Caco-2 (cell line): ENCODE data around the gene THUMPD2. TPM values are rescaled to one million over a fixed set of nuclear protein-coding genes. Genes with fewer than 3 reads are reported as not detected.

Experiments used
- Bru-seq: library from RNA; stranded (reverse); fragments of 400-500 nt; gene quantifications from one replicate; lab custom pipeline; 2021; lab: Mats Ljungman, UMichigan
- BruChase-seq, 2 experiments: library from RNA; stranded (reverse); fragments of 400-500 nt; gene quantifications; one replicate each; lab custom pipeline; 2021; lab: Mats Ljungman, UMichigan
- BruUV-seq: library from RNA; stranded (reverse); fragments of 400-500 nt; replicated peaks from 2 replicates; lab custom pipeline; 2021; lab: Mats Ljungman, UMichigan
- CTCF ChIA-PET: fragments of 300-600 bp; sonication (Branson Sonifier 250); formaldehyde crosslinking; loops from one replicate; lab custom pipeline; 2022; ENCODE audit warnings: antibody characterized with exemption; lab: Charles Lee
- POLR2A ChIA-PET: fragments of 300-600 bp; sonication (Branson Sonifier 250); formaldehyde crosslinking; loops from one replicate; lab custom pipeline; 2022; ENCODE audit warnings: antibody characterized with exemption; lab: Charles Lee
- DNase-seq, 2 experiments: peaks; one replicate each; pipeline versions ENCODE4 v3.0.0 to v3.0.0-alpha.2; 2020 to 2022
- H3K27me3 ChIP-seq: replicated peaks from 2 replicates; pipeline ENCODE4 v1.6.0; 2011; ENCODE audit warnings: low read length; ENCODE audit not compliant: control insufficient read depth, insufficient read depth
- H3K36me3 ChIP-seq: 2 replicates; pipeline ENCODE4 v1.5.1; 2011; ENCODE audit warnings: low read length; ENCODE audit not compliant: control insufficient read depth, insufficient read depth
- H3K4me1 ChIP-seq: fragments of 250-450 bp; sonication (Bioruptor Pico); 2 replicates; pipeline ENCODE4 v1.5.1; 2020; ENCODE audit warnings: mild to moderate bottlenecking
- H3K4me3 ChIP-seq: 2 replicates; pipeline ENCODE4 v1.5.1; 2011; ENCODE audit warnings: low read depth, mild to moderate bottlenecking, control low read depth, low read length
- H3K9me3 ChIP-seq: fragments of 250-450 bp; sonication (Bioruptor Pico); 2 replicates; pipeline ENCODE4 v1.5.1; 2020; ENCODE audit warnings: mild to moderate bottlenecking, moderate library complexity
- H3K27ac Mint-ChIP-seq: one replicate; pipeline ENCODE4 v1.8.0; 2022; ENCODE audit warnings: mixed read lengths; ENCODE audit not compliant: unreplicated experiment
- H3K27me3 Mint-ChIP-seq: one replicate; pipeline ENCODE4 v1.8.0; 2022; ENCODE audit warnings: mixed read lengths; ENCODE audit not compliant: insufficient read depth, unreplicated experiment
- H3K36me3 Mint-ChIP-seq: one replicate; pipeline ENCODE4 v1.8.0; 2022; ENCODE audit warnings: mild to moderate bottlenecking, mixed read lengths; ENCODE audit not compliant: insufficient read depth, unreplicated experiment
- H3K4me1 Mint-ChIP-seq: one replicate; pipeline ENCODE4 v1.8.0; 2022; ENCODE audit warnings: low read depth, mixed read lengths; ENCODE audit not compliant: unreplicated experiment
- H3K4me3 Mint-ChIP-seq: one replicate; pipeline ENCODE4 v1.8.0; 2022; ENCODE audit warnings: mild to moderate bottlenecking, moderate library complexity, mixed read lengths; ENCODE audit not compliant: unreplicated experiment
- H3K9me3 Mint-ChIP-seq: one replicate; pipeline ENCODE4 v1.8.0; 2022; ENCODE audit warnings: mixed read lengths; ENCODE audit not compliant: unreplicated experiment
- intact Hi-C: fragments of 100-400 bp; cut with micrococcal nuclease; formaldehyde crosslinking; loops from one replicate; pipeline ENCODE4 v1.10.0; 2022; ENCODE audit not compliant: unreplicated experiment
- long read RNA-seq: library from polyadenylated mRNA; stranded (forward); transcript quantifications from one replicate; pipeline ENCODE4 v2.0.0, GENCODE V29; 2022
- total RNA-seq: library from RNA; stranded (reverse); gene quantifications from 2 replicates; pipeline ENCODE4 v1.2.3, GENCODE V29; 2022
- TF ChIP-seq, protein P1 (sequence below), 2 experiments: fragments of 200-600 bp in 1 of 2; IDR thresholded peaks; 1 replicate in 1 of 2; 2 replicates in 1 of 2; pipeline versions ENCODE4 v1.5.1 to v1.8.0; 2011 to 2022; ENCODE audit warnings: antibody characterized with exemption in 1 of 2, control low read depth in 1 of 2, inconsistent platforms in 1 of 2, low read depth in 1 of 2, low read length in 1 of 2, mild to moderate bottlenecking in 1 of 2, moderate library complexity in 1 of 2; ENCODE audit not compliant: insufficient read depth in 1 of 2, severe bottlenecking in 1 of 2, unreplicated experiment in 1 of 2

The THUMPD2 gene
- 13.8 and 17.4 TPM in 2 replicates for total RNA-seq
- Bru-seq, nascent RNA: percentile 93 among the genes with signal in this experiment
- BruChase-seq, experiment 1, labeled RNA remaining after a 2-hour chase: percentile 78 among the genes with signal in this experiment
- BruChase-seq, experiment 2, labeled RNA remaining after a 6-hour chase: percentile 66 among the genes with signal in this experiment
- long read RNA-seq, transcript THUMPD2-201 (11 exons, 2,089 nt): minor isoform, 7 of 60 reads
- long read RNA-seq, transcript THUMPD2-204 (10 exons, 1,970 nt): major isoform, 26 of 60 reads
- long read RNA-seq, partial matches to known transcripts: 2 of 60 reads
- long read RNA-seq, other reads (novel, unspliced or antisense): 25 of 60 reads

GRCh38 chr2:39778775-39779340, at the start of gene THUMPD2:
Gene THUMPD2 (minus strand): TSS chr2:39779258. CDS start chr2:39779239, 19 bp downstream.
- peak within 1 kb of the TSS; percentile 96 for H3K4me3 ChIP-seq
- Mint-ChIP-seq H3K4me3 (peak within 1 kb of the TSS; percentile 93), H3K4me1 (peaks cover 28% of the 10 kb centered on the region), H3K9me3 (no peaks in the 10 kb centered on the region), H3K27ac (peak within 1 kb of the TSS; percentile 90), H3K36me3 (peaks cover 18% of the 10 kb centered on the region), H3K27me3 (no peaks in the 10 kb centered on the region)
- peak; percentile 80 to 85 for DNase-seq
- ChIA-PET POLR2A (no interaction called here), CTCF (no interaction called here)
- H3K27me3 ChIP-seq: no peaks in the 10 kb centered on the region
- peaks cover 10% of the 10 kb centered on the region; the same call in 1 of the 2 replicates for H3K4me1 ChIP-seq
- TF ChIP-seq, protein P1, sequence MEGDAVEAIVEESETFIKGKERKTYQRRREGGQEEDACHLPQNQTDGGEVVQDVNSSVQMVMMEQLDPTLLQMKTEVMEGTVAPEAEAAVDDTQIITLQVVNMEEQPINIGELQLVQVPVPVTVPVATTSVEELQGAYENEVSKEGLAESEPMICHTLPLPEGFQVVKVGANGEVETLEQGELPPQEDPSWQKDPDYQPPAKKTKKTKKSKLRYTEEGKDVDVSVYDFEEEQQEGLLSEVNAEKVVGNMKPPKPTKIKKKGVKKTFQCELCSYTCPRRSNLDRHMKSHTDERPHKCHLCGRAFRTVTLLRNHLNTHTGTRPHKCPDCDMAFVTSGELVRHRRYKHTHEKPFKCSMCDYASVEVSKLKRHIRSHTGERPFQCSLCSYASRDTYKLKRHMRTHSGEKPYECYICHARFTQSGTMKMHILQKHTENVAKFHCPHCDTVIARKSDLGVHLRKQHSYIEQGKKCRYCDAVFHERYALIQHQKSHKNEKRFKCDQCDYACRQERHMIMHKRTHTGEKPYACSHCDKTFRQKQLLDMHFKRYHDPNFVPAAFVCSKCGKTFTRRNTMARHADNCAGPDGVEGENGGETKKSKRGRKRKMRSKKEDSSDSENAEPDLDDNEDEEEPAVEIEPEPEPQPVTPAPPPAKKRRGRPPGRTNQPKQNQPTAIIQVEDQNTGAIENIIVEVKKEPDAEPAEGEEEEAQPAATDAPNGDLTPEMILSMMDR (IDR thresholded peaks at IDR 0.05; ENCODE audit: insufficient read depth in 1 of 2, low read depth in 1 of 2, low read length in 1 of 2, severe bottlenecking in 1 of 2, unreplicated experiment in 1 of 2): no peak
- intact Hi-C loops: no loop called here
- no TSS peak for BruUV-seq
- no peaks in the 10 kb centered on the region for H3K9me3 ChIP-seq
- no peaks in the 10 kb centered on the region for H3K36me3 ChIP-seq

- ChIA-PET CTCF (no interaction called here), POLR2A (no interaction called here)
- no peaks in the 10 kb centered on the region for H3K4me1 ChIP-seq
- Mint-ChIP-seq H3K4me3 (no peak overlapping the region), H3K27me3 (peaks cover 13% of the 10 kb centered on the region), H3K4me1 (no peaks in the 10 kb centered on the region), H3K9me3 (no peaks in the 10 kb centered on the region), H3K36me3 (no peaks in the 10 kb centered on the region), H3K27ac (no peak overlapping the region)
- H3K4me3 ChIP-seq: no peak overlapping the region
- TF ChIP-seq, protein P1 (IDR thresholded peaks at IDR 0.05; ENCODE audit: insufficient read depth in 1 of 2, low read depth in 1 of 2, low read length in 1 of 2, severe bottlenecking in 1 of 2, unreplicated experiment in 1 of 2): no peak
- no peak for DNase-seq
- H3K27me3 ChIP-seq: no peaks in the 10 kb centered on the region
- BruUV-seq: no TSS peak
- no peaks in the 10 kb centered on the region for H3K36me3 ChIP-seq
- no peaks in the 10 kb centered on the region for H3K9me3 ChIP-seq
- intact Hi-C loops: no loop called here
Observed at GRCh38 chr2:39821871-39822270, 42.8 kb upstream of the THUMPD2 start.

DNA sequence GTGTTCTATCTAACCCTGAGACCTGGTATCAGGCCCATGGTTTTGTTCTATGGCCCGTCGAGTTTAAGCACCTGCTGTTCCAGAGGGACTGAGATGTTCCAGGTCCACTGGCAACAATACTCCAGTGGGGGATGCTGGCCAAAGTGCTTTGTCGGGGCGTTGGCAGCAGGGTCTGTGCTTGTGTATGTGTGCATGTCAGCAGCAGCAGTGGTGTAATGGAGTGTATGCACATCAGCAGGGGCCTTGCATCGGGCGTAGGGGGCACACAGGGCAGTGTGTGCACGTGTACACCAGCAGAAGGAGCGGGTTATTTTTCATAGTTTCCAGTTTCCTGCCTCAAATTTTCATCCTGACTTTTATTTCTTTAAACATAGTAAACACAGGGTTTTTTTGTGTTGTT, 37.8 kb upstream of the THUMPD2 start:
- no peak overlapping the region for H3K4me3 Mint-ChIP-seq
- Histone ChIP-seq H3K4me3 (no peak overlapping the region), H3K27me3 (no peaks in the 10 kb centered on the region; the same call in 1 of the 2 replicates), H3K36me3 (no peaks in the 10 kb centered on the region), H3K9me3 (no peaks in the 10 kb centered on the region), H3K4me1 (no peaks in the 10 kb centered on the region)
- TF ChIP-seq, protein P1 (IDR thresholded peaks at IDR 0.05; ENCODE audit: insufficient read depth in 1 of 2, low read depth in 1 of 2, low read length in 1 of 2, severe bottlenecking in 1 of 2, unreplicated experiment in 1 of 2): no peak
- CTCF ChIA-PET: no interaction called here
- DNase-seq: no peak
- no peak overlapping the region for H3K27ac Mint-ChIP-seq
- POLR2A ChIA-PET: no interaction called here
- H3K9me3 Mint-ChIP-seq: no peaks in the 10 kb centered on the region
- H3K36me3 Mint-ChIP-seq: no peaks in the 10 kb centered on the region
- BruUV-seq: no TSS peak
- intact Hi-C loops: no loop called here
- H3K27me3 Mint-ChIP-seq: peaks cover 25% of the 10 kb centered on the region
- no peaks in the 10 kb centered on the region for H3K4me1 Mint-ChIP-seq
